Caco-2 (cell line): Measurements from ENCODE around the gene KCMF1. TPM values are rescaled to one million over a fixed set of nuclear protein-coding genes. Genes with fewer than 3 reads are reported as not detected.

ENCODE experiments used
- BruUV-seq: library from RNA; stranded (reverse); fragments of 400-500 nt; replicated peaks from 2 replicates; lab custom pipeline; 2021; lab: Mats Ljungman, UMichigan
- CTCF ChIA-PET: fragments of 300-600 bp; sonication (Branson Sonifier 250); formaldehyde crosslinking; loops from one replicate; lab custom pipeline; 2022; ENCODE audit warnings: antibody characterized with exemption; lab: Charles Lee
- POLR2A ChIA-PET: fragments of 300-600 bp; sonication (Branson Sonifier 250); formaldehyde crosslinking; loops from one replicate; lab custom pipeline; 2022; ENCODE audit warnings: antibody characterized with exemption; lab: Charles Lee
- DNase-seq, 2 experiments: peaks; one replicate each; pipeline versions ENCODE4 v3.0.0 to v3.0.0-alpha.2; 2020 to 2022
- H3K27me3 ChIP-seq: replicated peaks from 2 replicates; pipeline ENCODE4 v1.6.0; 2011; ENCODE audit warnings: low read length; ENCODE audit not compliant: control insufficient read depth, insufficient read depth
- H3K36me3 ChIP-seq: 2 replicates; pipeline ENCODE4 v1.5.1; 2011; ENCODE audit warnings: low read length; ENCODE audit not compliant: control insufficient read depth, insufficient read depth
- H3K4me1 ChIP-seq: fragments of 250-450 bp; sonication (Bioruptor Pico); 2 replicates; pipeline ENCODE4 v1.5.1; 2020; ENCODE audit warnings: mild to moderate bottlenecking
- H3K4me3 ChIP-seq: 2 replicates; pipeline ENCODE4 v1.5.1; 2011; ENCODE audit warnings: low read depth, mild to moderate bottlenecking, control low read depth, low read length
- H3K9me3 ChIP-seq: fragments of 250-450 bp; sonication (Bioruptor Pico); 2 replicates; pipeline ENCODE4 v1.5.1; 2020; ENCODE audit warnings: mild to moderate bottlenecking, moderate library complexity
- H3K27ac Mint-ChIP-seq: one replicate; pipeline ENCODE4 v1.8.0; 2022; ENCODE audit warnings: mixed read lengths; ENCODE audit not compliant: unreplicated experiment
- H3K27me3 Mint-ChIP-seq: one replicate; pipeline ENCODE4 v1.8.0; 2022; ENCODE audit warnings: mixed read lengths; ENCODE audit not compliant: insufficient read depth, unreplicated experiment
- H3K36me3 Mint-ChIP-seq: one replicate; pipeline ENCODE4 v1.8.0; 2022; ENCODE audit warnings: mild to moderate bottlenecking, mixed read lengths; ENCODE audit not compliant: insufficient read depth, unreplicated experiment
- H3K4me1 Mint-ChIP-seq: one replicate; pipeline ENCODE4 v1.8.0; 2022; ENCODE audit warnings: low read depth, mixed read lengths; ENCODE audit not compliant: unreplicated experiment
- H3K4me3 Mint-ChIP-seq: one replicate; pipeline ENCODE4 v1.8.0; 2022; ENCODE audit warnings: mild to moderate bottlenecking, moderate library complexity, mixed read lengths; ENCODE audit not compliant: unreplicated experiment
- H3K9me3 Mint-ChIP-seq: one replicate; pipeline ENCODE4 v1.8.0; 2022; ENCODE audit warnings: mixed read lengths; ENCODE audit not compliant: unreplicated experiment
- CTCF ChIP-seq, 2 experiments: fragments of 200-600 bp in 1 of 2; IDR thresholded peaks; 1 replicate in 1 of 2; 2 replicates in 1 of 2; pipeline versions ENCODE4 v1.5.1 to v1.8.0; 2011 to 2022; ENCODE audit warnings: antibody characterized with exemption in 1 of 2, control low read depth in 1 of 2, inconsistent platforms in 1 of 2, low read depth in 1 of 2, low read length in 1 of 2, mild to moderate bottlenecking in 1 of 2, moderate library complexity in 1 of 2; ENCODE audit not compliant: insufficient read depth in 1 of 2, severe bottlenecking in 1 of 2, unreplicated experiment in 1 of 2
- intact Hi-C: fragments of 100-400 bp; cut with micrococcal nuclease; formaldehyde crosslinking; loops from one replicate; pipeline ENCODE4 v1.10.0; 2022; ENCODE audit not compliant: unreplicated experiment
- total RNA-seq: library from RNA; stranded (reverse); gene quantifications from 2 replicates; pipeline ENCODE4 v1.2.3, GENCODE V29; 2022

Gene KCMF1
- total RNA-seq, 1 experiment from 2014 or later, result 81.5 TPM

- no peaks in the 10 kb centered on the region for H3K27me3 Mint-ChIP-seq
- no TSS peak for BruUV-seq
- no peaks in the 10 kb centered on the region; the same call in 1 of the 2 replicates for H3K36me3 ChIP-seq
- intact Hi-C loops, result no loop called here
- H3K27ac Mint-ChIP-seq, result peak overlapping the region; percentile 67
- H3K27me3 ChIP-seq, result no peaks in the 10 kb centered on the region
- DNase-seq, result peak; percentile 41 to 54
- H3K36me3 Mint-ChIP-seq, result peaks cover 43% of the 10 kb centered on the region
- peaks cover 42% of the 10 kb centered on the region for H3K4me1 ChIP-seq
- no peaks in the 10 kb centered on the region for H3K9me3 ChIP-seq
- no peaks in the 10 kb centered on the region for H3K9me3 Mint-ChIP-seq
- POLR2A ChIA-PET, result interaction anchor here (0.6 kb wide), 1 partner anchor 57 kb away, joined by 5 read pairs; no protein-coding TSS in a partner anchor
- H3K4me3 ChIP-seq, result no peak overlapping the region
- CTCF ChIA-PET, result no interaction called here
- peaks cover 25% of the 10 kb centered on the region for H3K4me1 Mint-ChIP-seq
- no peak for TF ChIP-seq CTCF (IDR thresholded peaks at IDR 0.05; ENCODE audit: insufficient read depth in 1 of 2, low read depth in 1 of 2, low read length in 1 of 2, severe bottlenecking in 1 of 2, unreplicated experiment in 1 of 2)
- peak overlapping the region; percentile 20 for H3K4me3 Mint-ChIP-seq
Observed at GRCh38 chr2:84963692-84964405, 7.1 kb upstream of the KCMF1 start.

DNA sequence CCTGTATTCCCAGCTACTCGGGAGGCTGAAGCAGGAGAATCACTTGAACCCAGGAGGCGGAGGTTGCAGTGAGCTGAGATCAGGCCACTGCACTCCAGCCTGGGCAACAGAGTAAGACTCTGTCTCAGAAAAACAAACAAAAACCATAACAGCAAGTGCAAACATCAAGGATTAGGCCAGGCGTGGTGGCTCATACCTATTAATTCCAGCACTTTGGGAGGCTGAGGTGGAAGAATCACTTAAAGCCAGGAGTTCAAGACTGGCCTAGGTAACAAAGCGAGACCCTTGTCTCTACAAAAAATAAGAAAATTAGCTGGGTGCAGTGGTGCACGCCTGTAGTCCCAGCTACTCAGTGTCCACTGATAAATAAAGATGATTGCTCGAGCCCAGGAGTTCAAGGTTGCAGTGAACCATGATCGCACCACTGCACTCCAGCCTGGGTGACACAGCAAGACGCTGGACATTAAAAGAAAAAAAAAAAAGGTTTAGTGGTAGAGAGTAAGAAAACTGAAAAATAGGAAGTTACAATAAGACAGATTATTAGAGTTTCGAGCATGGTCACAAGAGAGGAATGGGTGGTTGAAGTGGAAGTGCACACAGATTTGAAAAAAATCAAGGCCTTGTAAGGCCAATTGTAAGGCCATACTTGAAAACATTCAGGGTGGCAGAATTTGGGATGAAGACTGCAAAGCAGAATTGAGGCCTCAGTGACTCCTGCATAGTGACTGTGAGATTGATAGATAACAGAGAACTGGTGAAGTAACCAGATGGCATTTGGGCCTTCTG, 6.4 kb upstream of the KCMF1 start:
- Histone ChIP-seq H3K27me3 (no peaks in the 10 kb centered on the region), H3K4me1 (peaks cover 40% of the 10 kb centered on the region), H3K4me3 (no peak overlapping the region), H3K36me3 (no peaks in the 10 kb centered on the region; the same call in 1 of the 2 replicates), H3K9me3 (no peaks in the 10 kb centered on the region)
- no TSS peak for BruUV-seq
- TF ChIP-seq CTCF (IDR thresholded peaks at IDR 0.05; ENCODE audit: insufficient read depth in 1 of 2, low read depth in 1 of 2, low read length in 1 of 2, severe bottlenecking in 1 of 2, unreplicated experiment in 1 of 2), result no peak
- peaks cover 49% of the 10 kb centered on the region for H3K36me3 Mint-ChIP-seq
- H3K9me3 Mint-ChIP-seq, result no peaks in the 10 kb centered on the region
- peak overlapping the region; percentile 20 for H3K4me3 Mint-ChIP-seq
- peak overlapping the region; percentile 67 for H3K27ac Mint-ChIP-seq
- ChIA-PET POLR2A (no interaction called here), CTCF (no interaction called here)
- intact Hi-C loops, result no loop called here
- no peak for DNase-seq
- H3K4me1 Mint-ChIP-seq, result peaks cover 25% of the 10 kb centered on the region
- no peaks in the 10 kb centered on the region for H3K27me3 Mint-ChIP-seq

DNA sequence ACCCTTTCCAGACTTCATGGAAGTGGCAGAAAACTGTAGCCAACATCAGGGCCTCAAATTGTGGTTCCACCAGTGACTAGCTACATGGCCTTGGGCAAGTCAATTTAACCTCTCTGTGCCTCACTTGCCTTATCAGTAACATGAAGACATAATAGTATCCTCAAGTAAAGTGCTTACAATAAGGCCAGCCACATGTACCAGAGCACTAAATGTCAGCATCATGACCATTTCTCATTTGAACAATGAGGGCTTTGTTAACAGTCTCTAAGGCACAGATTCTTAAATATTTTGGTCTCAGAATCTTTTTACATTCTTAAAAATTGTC, 5.8 kb upstream of the KCMF1 start:
- no peaks in the 10 kb centered on the region for H3K27me3 Mint-ChIP-seq
- peaks cover 53% of the 10 kb centered on the region for H3K36me3 Mint-ChIP-seq
- TF ChIP-seq CTCF (IDR thresholded peaks at IDR 0.05; ENCODE audit: insufficient read depth in 1 of 2, low read depth in 1 of 2, low read length in 1 of 2, severe bottlenecking in 1 of 2, unreplicated experiment in 1 of 2), result no peak
- H3K4me1 ChIP-seq, result peaks cover 35% of the 10 kb centered on the region
- peaks cover 24% of the 10 kb centered on the region for H3K4me1 Mint-ChIP-seq
- H3K9me3 ChIP-seq, result no peaks in the 10 kb centered on the region
- H3K9me3 Mint-ChIP-seq, result no peaks in the 10 kb centered on the region
- H3K27ac Mint-ChIP-seq, result no peak overlapping the region
- H3K27me3 ChIP-seq, result no peaks in the 10 kb centered on the region
- no peak for DNase-seq
- H3K4me3 Mint-ChIP-seq, result no peak overlapping the region
- no peak overlapping the region for H3K4me3 ChIP-seq
- CTCF ChIA-PET, result no interaction called here
- BruUV-seq, result no TSS peak
- H3K36me3 ChIP-seq, result no peaks in the 10 kb centered on the region; the same call in 1 of the 2 replicates
- intact Hi-C loops, result no loop called here
- POLR2A ChIA-PET, result no interaction called here
